ENCODE data around the gene SLAMF7.
"Not testable (repeated sequence)": the region's sequence is repeated elsewhere in the genome, so short reads cannot be mapped to it uniquely, and the experiment has no call there.

The SLAMF7 gene

GRCh38 chr1:160739098-160739511 lies at the start of gene SLAMF7:
Gene SLAMF7, plus strand, starts transcription at chr1:160739247. Its CDS starts 55 bp downstream, at chr1:160739302.
- Histone ChIP-seq H3K4me3 (ENCODE audit: low read depth, low read length) (no peak within 1 kb of the TSS), H3K27me3 (ENCODE audit: control insufficient read depth, insufficient read depth, low read length) (no peaks in the 10 kb centered on the region), H3K4me1 (ENCODE audit: control insufficient read depth, insufficient read depth, low read length) (no peaks in the 10 kb centered on the region), H3K9me3 (ENCODE audit: control insufficient read depth, insufficient read depth, low read length) (no peaks in the 10 kb centered on the region), H3K36me3 (ENCODE audit: control insufficient read depth, insufficient read depth, low read length) (no peaks in the 10 kb centered on the region), H3K9ac (ENCODE audit: low read depth, low read length) (no peak within 1 kb of the TSS)

- not testable (repeated sequence) for H3K9me3 ChIP-seq (ENCODE audit: control insufficient read depth, insufficient read depth, low read length); H3K36me3 ChIP-seq (ENCODE audit: control insufficient read depth, insufficient read depth, low read length); H3K27me3 ChIP-seq (ENCODE audit: control insufficient read depth, insufficient read depth, low read length); H3K9ac ChIP-seq (ENCODE audit: low read depth, low read length); H3K4me3 ChIP-seq (ENCODE audit: low read depth, low read length); H3K4me1 ChIP-seq (ENCODE audit: control insufficient read depth, insufficient read depth, low read length)
Measured at GRCh38 chr1:160692390-160692789, 46.7 kb upstream of the SLAMF7 start.

GRCh38 chr1:160702100-160702499 lies 36.9 kb upstream of the SLAMF7 start:
- Histone ChIP-seq H3K4me3 (ENCODE audit: low read depth, low read length) (no peak overlapping the region), H3K27me3 (ENCODE audit: control insufficient read depth, insufficient read depth, low read length) (no peaks in the 10 kb centered on the region), H3K4me1 (ENCODE audit: control insufficient read depth, insufficient read depth, low read length) (peaks cover 7% of the 10 kb centered on the region), H3K9ac (ENCODE audit: low read depth, low read length) (no peak overlapping the region), H3K36me3 (ENCODE audit: control insufficient read depth, insufficient read depth, low read length) (no peaks in the 10 kb centered on the region), H3K9me3 (ENCODE audit: control insufficient read depth, insufficient read depth, low read length) (no peaks in the 10 kb centered on the region)

GRCh38 chr1:160704250-160704649 lies 34.8 kb upstream of the SLAMF7 start:
- no peaks in the 10 kb centered on the region for H3K36me3 ChIP-seq (ENCODE audit: control insufficient read depth, insufficient read depth, low read length)
- no peaks in the 10 kb centered on the region for H3K27me3 ChIP-seq (ENCODE audit: control insufficient read depth, insufficient read depth, low read length)
- no peak overlapping the region for H3K4me3 ChIP-seq (ENCODE audit: low read depth, low read length)
- no peak overlapping the region for H3K9ac ChIP-seq (ENCODE audit: low read depth, low read length)
- H3K4me1 ChIP-seq (ENCODE audit: control insufficient read depth, insufficient read depth, low read length) = peaks cover 6% of the 10 kb centered on the region
- H3K9me3 ChIP-seq (ENCODE audit: control insufficient read depth, insufficient read depth, low read length) = no peaks in the 10 kb centered on the region

- H3K4me3 ChIP-seq (ENCODE audit: low read depth, low read length); H3K9ac ChIP-seq (ENCODE audit: low read depth, low read length); H3K27me3 ChIP-seq (ENCODE audit: control insufficient read depth, insufficient read depth, low read length); H3K9me3 ChIP-seq (ENCODE audit: control insufficient read depth, insufficient read depth, low read length); H3K4me1 ChIP-seq (ENCODE audit: control insufficient read depth, insufficient read depth, low read length); H3K36me3 ChIP-seq (ENCODE audit: control insufficient read depth, insufficient read depth, low read length): not testable (repeated sequence)
Measured at GRCh38 chr1:160705212-160705621, 33.8 kb upstream of the SLAMF7 start.

GRCh38 chr1:160705742-160706141 lies 33.3 kb upstream of the SLAMF7 start:
- H3K27me3 ChIP-seq (ENCODE audit: control insufficient read depth, insufficient read depth, low read length) = peaks cover 2% of the 10 kb centered on the region
- H3K4me1 ChIP-seq (ENCODE audit: control insufficient read depth, insufficient read depth, low read length) = peaks cover 5% of the 10 kb centered on the region
- H3K36me3 ChIP-seq (ENCODE audit: control insufficient read depth, insufficient read depth, low read length) = no peaks in the 10 kb centered on the region
- no peaks in the 10 kb centered on the region for H3K9me3 ChIP-seq (ENCODE audit: control insufficient read depth, insufficient read depth, low read length)
- no peak overlapping the region for H3K4me3 ChIP-seq (ENCODE audit: low read depth, low read length)
- H3K9ac ChIP-seq (ENCODE audit: low read depth, low read length) = no peak overlapping the region

- Histone ChIP-seq H3K4me3 (ENCODE audit: low read depth, low read length) (no peak overlapping the region), H3K36me3 (ENCODE audit: control insufficient read depth, insufficient read depth, low read length) (no peaks in the 10 kb centered on the region), H3K9me3 (ENCODE audit: control insufficient read depth, insufficient read depth, low read length) (no peaks in the 10 kb centered on the region), H3K9ac (ENCODE audit: low read depth, low read length) (no peak overlapping the region), H3K27me3 (ENCODE audit: control insufficient read depth, insufficient read depth, low read length) (peaks cover 2% of the 10 kb centered on the region), H3K4me1 (ENCODE audit: control insufficient read depth, insufficient read depth, low read length) (peaks cover 5% of the 10 kb centered on the region)
Measured at GRCh38 chr1:160706526-160707235, 32.4 kb upstream of the SLAMF7 start.

- Histone ChIP-seq H3K9me3 (ENCODE audit: control insufficient read depth, insufficient read depth, low read length) (no peaks in the 10 kb centered on the region), H3K4me1 (ENCODE audit: control insufficient read depth, insufficient read depth, low read length) (peaks cover 5% of the 10 kb centered on the region), H3K9ac (ENCODE audit: low read depth, low read length) (no peak overlapping the region), H3K4me3 (ENCODE audit: low read depth, low read length) (no peak overlapping the region), H3K27me3 (ENCODE audit: control insufficient read depth, insufficient read depth, low read length) (peaks cover 2% of the 10 kb centered on the region), H3K36me3 (ENCODE audit: control insufficient read depth, insufficient read depth, low read length) (no peaks in the 10 kb centered on the region)
Measured at GRCh38 chr1:160707236-160708064, 31.6 kb upstream of the SLAMF7 start.

- no peak overlapping the region for H3K4me3 ChIP-seq (ENCODE audit: low read depth, low read length)
- H3K27me3 ChIP-seq (ENCODE audit: control insufficient read depth, insufficient read depth, low read length) = peaks cover 2% of the 10 kb centered on the region
- H3K9me3 ChIP-seq (ENCODE audit: control insufficient read depth, insufficient read depth, low read length) = no peaks in the 10 kb centered on the region
- H3K4me1 ChIP-seq (ENCODE audit: control insufficient read depth, insufficient read depth, low read length) = peaks cover 5% of the 10 kb centered on the region
- H3K36me3 ChIP-seq (ENCODE audit: control insufficient read depth, insufficient read depth, low read length) = no peaks in the 10 kb centered on the region
- H3K9ac ChIP-seq (ENCODE audit: low read depth, low read length) = no peak overlapping the region
Measured at GRCh38 chr1:160708118-160708517, 30.9 kb upstream of the SLAMF7 start.

GRCh38 chr1:160708801-160709200 lies 30.2 kb upstream of the SLAMF7 start:
- H3K36me3 ChIP-seq (ENCODE audit: control insufficient read depth, insufficient read depth, low read length) = no peaks in the 10 kb centered on the region
- H3K9me3 ChIP-seq (ENCODE audit: control insufficient read depth, insufficient read depth, low read length) = no peaks in the 10 kb centered on the region
- H3K4me1 ChIP-seq (ENCODE audit: control insufficient read depth, insufficient read depth, low read length) = no peaks in the 10 kb centered on the region
- H3K4me3 ChIP-seq (ENCODE audit: low read depth, low read length) = no peak overlapping the region
- peaks cover 2% of the 10 kb centered on the region for H3K27me3 ChIP-seq (ENCODE audit: control insufficient read depth, insufficient read depth, low read length)
- no peak overlapping the region for H3K9ac ChIP-seq (ENCODE audit: low read depth, low read length)

- H3K36me3 ChIP-seq (ENCODE audit: control insufficient read depth, insufficient read depth, low read length) = no peaks in the 10 kb centered on the region
- H3K4me3 ChIP-seq (ENCODE audit: low read depth, low read length) = no peak overlapping the region
- no peaks in the 10 kb centered on the region for H3K4me1 ChIP-seq (ENCODE audit: control insufficient read depth, insufficient read depth, low read length)
- peaks cover 2% of the 10 kb centered on the region for H3K27me3 ChIP-seq (ENCODE audit: control insufficient read depth, insufficient read depth, low read length)
- no peaks in the 10 kb centered on the region for H3K9me3 ChIP-seq (ENCODE audit: control insufficient read depth, insufficient read depth, low read length)
- H3K9ac ChIP-seq (ENCODE audit: low read depth, low read length) = no peak overlapping the region
Measured at GRCh38 chr1:160709715-160710114, 29.3 kb upstream of the SLAMF7 start.
